ENCODE measurements around the gene MYRF.
A peak's percentile ranks its signal among the peaks of the same experiment; 100 is the strongest.

Gene MYRF

GRCh38 chr11:61828379-61828628 is 75.9 kb downstream of the MYRF start:
- no peak for DNase-seq

GRCh38 chr11:61828629-61829407 is 76.4 kb downstream of the MYRF start:
- peak; percentile 10 for DNase-seq

GRCh38 chr11:61829806-61830205 is 77.4 kb downstream of the MYRF start:
- DNase-seq: no peak

GRCh38 chr11:61830237-61831105 is 78.0 kb downstream of the MYRF start:
- no peak for DNase-seq

- DNase-seq: no peak
Measured at GRCh38 chr11:61832207-61832606, 79.8 kb downstream of the MYRF start.

- DNase-seq: no peak
Measured at GRCh38 chr11:61832754-61833153, 80.3 kb downstream of the MYRF start.

- DNase-seq: no peak
Measured at GRCh38 chr11:61833471-61833870, 81.0 kb downstream of the MYRF start.

- no peak for DNase-seq
Measured at GRCh38 chr11:61833926-61834277, 81.5 kb downstream of the MYRF start.

- DNase-seq: peak; percentile 97
Measured at GRCh38 chr11:61834278-61835048, 82.0 kb downstream of the MYRF start.

GRCh38 chr11:61836193-61836592 is 83.8 kb downstream of the MYRF start:
- DNase-seq: no peak

GRCh38 chr11:61837411-61838005 is 85.1 kb downstream of the MYRF start:
- DNase-seq: no peak
